BE2C (cell line): Measurements from ENCODE around the gene TMEM161A.
A peak's percentile ranks its signal among the peaks of the same experiment; 100 is the strongest.
"Not testable (repeated sequence)": the region's sequence is repeated elsewhere in the genome, so short reads cannot be mapped to it uniquely, and the experiment has no call there.

ENCODE experiments used
- DNase-seq: peaks from one replicate; pipeline ENCODE4 v3.0.0-alpha.2; 2020
- H3K27me3 ChIP-seq: fragments of 250-450 bp; sonication (Bioruptor Pico); 2 replicates; pipeline ENCODE4 v1.5.1; 2020; ENCODE audit warnings: mild to moderate bottlenecking
- H3K36me3 ChIP-seq: fragments of 250-450 bp; sonication (Bioruptor Pico); 2 replicates; pipeline ENCODE4 v1.5.1; 2020; ENCODE audit warnings: mild to moderate bottlenecking
- H3K4me1 ChIP-seq: fragments of 250-450 bp; sonication (Bioruptor Pico); 2 replicates; pipeline ENCODE4 v1.5.1; 2020
- H3K4me3 ChIP-seq: 2 replicates; pipeline ENCODE4 v1.5.1; 2011; ENCODE audit warnings: low read depth, low read length
- H3K9me3 ChIP-seq: fragments of 250-450 bp; sonication (Bioruptor Pico); 2 replicates; pipeline ENCODE4 v1.5.1; 2020
- CTCF ChIP-seq: IDR thresholded peaks from 2 replicates; pipeline ENCODE4 v1.5.1; 2012; ENCODE audit warnings: mild to moderate bottlenecking, low read depth, low read length

Gene TMEM161A

GRCh38 chr19:19110410-19111135 is 27.7 kb downstream of the TMEM161A start:
- H3K9me3 ChIP-seq = no peaks in the 10 kb centered on the region
- peak; percentile 72 for DNase-seq
- peak overlapping the region; percentile 4; the same call in 1 of the 2 replicates for H3K4me3 ChIP-seq
- no peaks in the 10 kb centered on the region; the same call in 1 of the 2 replicates for H3K36me3 ChIP-seq
- H3K4me1 ChIP-seq = peaks cover 6% of the 10 kb centered on the region; the same call in 1 of the 2 replicates
- peaks cover 6% of the 10 kb centered on the region; the same call in 1 of the 2 replicates for H3K27me3 ChIP-seq
- peak; percentile 55 for TF ChIP-seq CTCF

- H3K27me3 ChIP-seq = peaks cover 6% of the 10 kb centered on the region; the same call in 1 of the 2 replicates
- peaks cover 6% of the 10 kb centered on the region; the same call in 1 of the 2 replicates for H3K4me1 ChIP-seq
- no peak for DNase-seq
- H3K4me3 ChIP-seq = no peak overlapping the region
- TF ChIP-seq CTCF = no peak
- no peaks in the 10 kb centered on the region for H3K9me3 ChIP-seq
- H3K36me3 ChIP-seq = no peaks in the 10 kb centered on the region; the same call in 1 of the 2 replicates
Observed at GRCh38 chr19:19109601-19110000, 28.7 kb downstream of the TMEM161A start.

GRCh38 chr19:19107654-19108053 is 30.6 kb downstream of the TMEM161A start:
- no peaks in the 10 kb centered on the region for H3K9me3 ChIP-seq
- H3K27me3 ChIP-seq = peaks cover 6% of the 10 kb centered on the region; the same call in 1 of the 2 replicates
- no peak for TF ChIP-seq CTCF
- no peak for DNase-seq
- H3K36me3 ChIP-seq = no peaks in the 10 kb centered on the region
- peaks cover 4% of the 10 kb centered on the region; the same call in 1 of the 2 replicates for H3K4me1 ChIP-seq
- no peak overlapping the region for H3K4me3 ChIP-seq

- not testable (repeated sequence) for H3K9me3 ChIP-seq, DNase-seq, H3K4me3 ChIP-seq, H3K4me1 ChIP-seq, H3K36me3 ChIP-seq, H3K27me3 ChIP-seq
Observed at GRCh38 chr19:19106938-19107337, 31.3 kb downstream of the TMEM161A start.

- Histone ChIP-seq H3K4me1 (peaks cover 4% of the 10 kb centered on the region; the same call in 1 of the 2 replicates), H3K4me3 (peak overlapping the region; percentile 56)
- TF ChIP-seq CTCF = no peak
Observed at GRCh38 chr19:19106056-19106551, 32.2 kb downstream of the TMEM161A start.

GRCh38 chr19:19105365-19106055 is 32.8 kb downstream of the TMEM161A start:
- no peaks in the 10 kb centered on the region for H3K36me3 ChIP-seq
- peak overlapping the region; percentile 56 for H3K4me3 ChIP-seq
- H3K27me3 ChIP-seq = peaks cover 3% of the 10 kb centered on the region; the same call in 1 of the 2 replicates
- TF ChIP-seq CTCF = no peak
- H3K4me1 ChIP-seq = peaks cover 4% of the 10 kb centered on the region; the same call in 1 of the 2 replicates
- peak; percentile 76 for DNase-seq
- H3K9me3 ChIP-seq = no peaks in the 10 kb centered on the region

More at GRCh38 chr19:19106056-19106551, 32.2 kb downstream of the TMEM161A start:
- H3K36me3 ChIP-seq = no peaks in the 10 kb centered on the region
- no peaks in the 10 kb centered on the region for H3K9me3 ChIP-seq
- DNase-seq = peak; percentile 51
- H3K27me3 ChIP-seq = peaks cover 6% of the 10 kb centered on the region; the same call in 1 of the 2 replicates
